Cerebellar cortex (tissue), 1 donor: ENCODE data around the gene BTAF1.

Experiments
- DNase-seq: peaks from one replicate; pipeline ENCODE4 v3.0.0-alpha.2; 2015; ENCODE audit warnings: low spot score

The BTAF1 gene

GRCh38 chr10:91908337-91909116, 15.0 kb upstream of the BTAF1 start:
- peak; percentile 76 for DNase-seq

GRCh38 chr10:91909117-91909677, 14.4 kb upstream of the BTAF1 start, which contains the start of gene FGFBP3:
Gene FGFBP3 (minus strand): TSS chr10:91909486. CDS start chr10:91908969, 517 bp downstream.
- DNase-seq = peak; percentile 73

DNA sequence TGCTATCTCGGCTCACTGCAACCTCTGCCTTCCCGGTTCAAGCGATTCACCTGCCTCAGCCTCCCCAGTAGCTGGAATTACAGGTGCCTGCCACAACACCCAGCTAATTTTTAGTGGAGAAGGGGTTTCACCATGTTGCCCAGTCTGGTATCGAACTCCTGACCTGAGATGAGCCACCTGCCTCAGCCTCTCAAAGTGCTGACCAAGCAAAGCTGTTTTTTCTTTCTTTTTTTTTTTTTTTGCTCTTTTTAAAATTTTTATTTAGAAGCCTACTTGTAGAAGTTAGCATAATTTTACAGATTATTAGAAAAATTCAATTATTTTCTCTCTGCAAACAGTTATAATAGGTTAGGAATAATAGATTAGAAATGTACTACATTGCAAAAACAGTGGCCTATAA, 13.1 kb upstream of the BTAF1 start:
- DNase-seq = no peak

DNA sequence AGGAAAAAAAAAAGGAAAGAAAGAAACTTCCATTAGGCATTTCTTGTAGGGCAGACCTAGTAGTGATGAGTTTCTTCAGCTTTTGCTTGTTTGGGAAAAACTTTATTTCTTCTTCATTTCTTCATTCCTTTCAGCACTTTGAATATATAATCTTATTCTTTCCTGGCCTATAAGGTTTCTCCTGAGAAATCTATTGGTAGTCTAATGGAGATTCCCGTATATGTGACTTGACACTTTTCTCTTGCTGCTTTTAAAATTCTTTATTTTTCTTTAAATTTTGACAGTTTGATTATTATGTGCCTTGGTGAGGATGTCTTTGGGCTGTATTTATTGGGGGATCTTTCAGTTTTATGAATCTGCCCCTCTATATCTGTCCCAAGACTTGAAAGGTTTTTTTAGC, 3.9 kb upstream of the BTAF1 start:
- no peak for DNase-seq

- DNase-seq = peak; percentile 28
These were observed 847 bp downstream of the BTAF1 start for GRCh38 chr10:91924212-91925021.

DNA sequence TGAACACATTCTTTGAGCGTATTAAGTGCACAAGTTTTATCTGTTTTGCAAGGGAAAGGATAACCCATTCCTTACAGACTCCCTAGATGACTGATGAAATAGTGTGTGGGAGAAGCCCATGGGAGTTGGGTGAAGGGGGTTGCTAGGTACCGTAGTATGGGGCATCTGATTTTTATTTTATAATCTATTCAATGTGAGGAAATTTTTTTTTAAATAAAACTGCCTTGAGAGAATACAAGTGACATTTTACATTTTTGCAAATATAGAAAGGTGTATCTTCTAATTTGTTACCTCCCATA, 1.4 kb downstream of the BTAF1 start:
- no peak for DNase-seq

DNA sequence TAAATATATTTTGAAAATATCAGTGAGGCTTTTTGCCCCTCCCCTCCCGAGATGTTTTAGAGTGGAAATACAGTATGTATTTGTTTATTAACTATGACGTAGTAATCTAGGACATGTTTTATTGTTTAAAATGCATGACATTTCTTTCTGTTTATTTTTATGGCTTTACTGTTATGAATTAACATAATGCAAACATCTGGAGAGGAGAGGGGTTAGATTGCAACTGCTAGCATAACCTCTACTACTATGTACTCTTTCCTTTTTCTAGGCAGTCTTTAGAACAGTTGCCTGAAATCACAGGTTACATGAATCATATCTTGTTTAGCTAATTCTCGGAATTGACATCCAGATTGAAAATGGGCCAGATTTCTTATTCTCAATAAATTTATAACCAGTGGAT, 7.4 kb downstream of the BTAF1 start:
- no peak for DNase-seq

DNA sequence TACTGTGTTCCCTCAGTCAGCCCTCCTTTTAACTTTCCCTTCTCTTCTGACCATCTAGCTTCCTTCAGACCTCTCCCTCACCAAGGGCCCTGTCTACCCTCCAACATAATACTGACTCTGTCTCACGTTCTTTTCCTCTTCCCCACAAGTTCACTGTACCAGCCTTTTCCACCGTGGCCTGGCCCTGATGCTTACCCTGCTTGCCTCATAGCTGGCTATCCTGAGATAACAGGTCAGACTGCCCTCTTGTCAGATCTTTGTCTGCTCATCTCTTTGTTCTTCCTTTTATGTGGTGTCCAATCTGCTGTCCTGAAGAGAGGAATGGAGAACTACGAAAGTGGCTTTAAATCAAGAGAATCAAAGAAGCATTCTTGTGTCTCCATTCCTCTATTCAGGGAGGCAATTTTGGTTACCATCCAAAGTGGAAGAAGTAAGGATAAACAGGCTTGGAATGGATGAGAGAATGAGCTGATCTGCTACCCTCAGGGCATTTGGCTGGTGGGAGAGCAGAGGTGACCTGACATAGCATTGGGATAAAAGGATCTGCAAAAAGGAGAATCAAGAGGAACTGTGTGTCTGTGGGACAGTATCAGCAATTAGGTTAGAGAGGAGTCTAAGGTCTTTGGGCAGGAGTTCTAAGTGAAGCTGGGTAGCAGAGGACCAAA, 8.1 kb downstream of the BTAF1 start:
- no peak for DNase-seq

DNA sequence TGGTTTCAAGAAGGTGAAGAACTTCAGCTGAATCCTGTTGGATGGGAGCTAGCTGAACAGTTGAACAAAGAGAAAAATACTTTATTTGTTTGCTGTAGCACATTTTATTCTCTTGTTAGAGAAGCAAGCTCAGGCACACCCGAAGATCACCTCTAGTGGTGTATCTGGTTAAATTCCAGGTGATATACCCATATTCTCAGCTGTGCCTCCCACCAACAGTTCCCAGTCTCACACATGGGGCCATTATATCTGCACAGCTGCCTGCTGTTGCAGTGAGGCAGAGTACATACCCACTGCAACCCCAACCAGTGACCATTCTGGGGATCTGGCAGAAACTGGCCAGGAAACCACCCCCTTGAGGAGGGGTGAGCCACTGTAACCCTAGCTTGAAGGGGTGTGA, 9.2 kb downstream of the BTAF1 start:
- no peak for DNase-seq

GRCh38 chr10:91935886-91936285, 12.3 kb downstream of the BTAF1 start:
- no peak for DNase-seq

DNA sequence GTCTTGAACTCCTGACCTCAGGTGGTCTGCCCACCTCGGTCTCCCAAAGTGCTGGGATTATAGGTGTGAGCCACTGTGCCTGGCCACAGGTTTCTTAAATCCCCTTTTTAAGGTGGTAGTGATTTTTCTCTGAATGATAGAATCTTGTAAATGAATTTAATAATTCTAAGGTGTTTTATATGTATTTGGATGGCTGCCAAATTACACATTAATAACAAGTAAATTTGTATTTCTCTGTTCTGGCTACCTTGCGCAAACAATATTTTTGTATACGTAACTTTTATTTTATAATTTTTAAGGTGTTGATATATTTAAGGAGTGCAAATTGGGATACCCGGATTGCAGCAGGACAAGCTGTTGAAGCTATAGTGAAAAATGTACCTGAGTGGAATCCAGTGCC, 16.1 kb downstream of the BTAF1 start:
- DNase-seq = no peak

DNA sequence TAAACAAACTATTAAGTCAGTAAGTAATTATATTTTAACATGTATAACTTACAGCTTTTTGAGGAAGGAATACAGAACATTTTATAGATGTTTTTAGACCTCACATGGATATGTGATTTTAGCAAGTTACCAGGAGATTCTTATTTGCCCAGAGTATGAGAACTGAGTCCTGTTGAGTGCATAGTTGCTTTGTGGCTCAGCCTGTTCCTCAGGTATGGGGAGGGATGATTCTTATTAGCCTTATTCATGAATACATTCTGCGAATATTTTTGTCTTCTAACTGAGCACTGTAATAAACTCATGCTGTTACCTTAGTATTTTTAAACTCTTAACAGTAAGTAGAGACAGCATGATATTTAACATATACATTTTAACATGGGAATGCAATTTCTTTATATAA, 17.9 kb downstream of the BTAF1 start:
- DNase-seq = no peak

- DNase-seq = no peak
These were observed 21.5 kb downstream of the BTAF1 start for GRCh38 chr10:91944880-91945630.

DNA sequence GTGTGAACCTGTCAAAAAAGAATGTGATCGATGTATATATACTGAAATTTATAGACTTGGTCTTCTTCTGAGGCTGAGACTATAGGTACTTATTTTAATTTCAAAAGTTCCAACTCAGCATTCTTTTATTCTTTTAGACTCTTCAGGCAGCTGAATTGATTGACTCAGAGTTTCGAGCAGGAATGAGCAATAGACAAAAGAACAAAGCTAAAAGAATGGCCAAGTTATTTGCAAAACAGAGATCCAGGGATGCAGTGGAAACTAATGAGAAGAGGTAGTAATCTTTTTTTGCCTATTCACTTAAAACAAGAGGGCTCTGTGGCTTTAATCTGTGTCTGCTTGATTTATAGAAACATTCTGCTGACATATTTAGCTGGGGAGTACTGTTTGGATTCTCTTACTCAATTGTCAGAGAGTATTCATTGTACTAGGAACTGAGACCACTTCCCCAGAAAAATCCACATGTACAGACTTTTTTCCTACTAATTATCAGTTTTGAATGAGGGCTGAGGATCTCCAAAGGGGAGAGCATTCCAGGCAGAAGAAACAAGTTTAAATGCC, 30.1 kb downstream of the BTAF1 start:
- no peak for DNase-seq

GRCh38 chr10:91955114-91955513, 31.5 kb downstream of the BTAF1 start:
- no peak for DNase-seq

- no peak for DNase-seq
These were observed 33.5 kb downstream of the BTAF1 start for GRCh38 chr10:91957091-91957490.

DNA sequence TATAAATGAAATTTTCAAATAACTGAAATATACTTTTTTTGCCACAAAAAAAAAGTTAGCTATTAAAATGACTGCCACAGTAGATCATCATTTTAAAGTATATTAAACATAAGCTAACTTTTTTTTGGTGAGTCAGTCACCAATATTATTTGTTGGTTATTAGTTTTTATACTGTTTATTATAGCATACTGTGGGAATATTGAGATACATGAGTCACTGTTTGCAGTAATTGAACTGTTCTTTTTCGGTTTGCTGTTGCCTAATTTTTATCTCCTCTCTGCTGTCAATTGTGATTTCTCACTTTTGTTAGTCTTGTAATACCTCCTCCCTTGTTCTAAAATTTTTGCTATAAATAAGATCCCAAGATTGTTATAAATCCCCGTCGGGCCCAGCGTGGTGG, 45.7 kb downstream of the BTAF1 start:
- no peak for DNase-seq

- DNase-seq = no peak
These were observed 51.4 kb downstream of the BTAF1 start for GRCh38 chr10:91974960-91975359.

- no peak for DNase-seq
These were observed 51.9 kb downstream of the BTAF1 start for GRCh38 chr10:91975438-91975837.

DNA sequence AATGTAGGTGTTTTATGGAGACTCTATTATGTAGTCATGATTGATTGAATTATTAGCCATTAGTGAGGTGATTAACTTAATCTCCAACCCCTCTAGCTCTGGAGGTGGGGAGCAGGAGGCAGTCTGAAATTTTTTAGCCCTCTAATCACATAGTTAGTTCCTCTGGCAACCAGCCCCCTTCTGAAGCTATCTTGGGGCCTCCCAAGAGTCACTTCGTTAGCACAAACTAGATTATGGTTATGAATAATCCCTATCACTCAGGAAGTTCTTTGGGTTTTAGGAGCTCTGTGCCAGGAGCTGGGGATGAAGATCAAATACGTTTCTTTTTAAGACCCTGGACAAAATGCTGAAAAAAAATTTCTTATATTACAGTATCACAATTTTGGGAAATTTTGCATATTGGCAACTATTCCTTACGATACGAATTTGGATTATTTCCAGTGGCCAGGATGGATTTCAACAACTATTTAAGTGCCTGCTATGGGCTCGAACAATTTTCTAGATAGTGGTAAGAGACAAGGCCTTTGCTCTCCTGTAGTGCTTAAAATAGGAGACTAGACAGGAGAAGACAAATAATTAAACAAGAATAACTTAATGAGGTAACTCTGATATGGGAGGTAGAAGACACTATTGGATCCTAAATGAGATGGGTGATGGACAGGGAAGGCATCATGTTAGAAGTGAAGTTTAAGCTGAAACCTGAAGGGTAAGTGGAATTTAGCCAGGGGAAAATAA, 52.9 kb downstream of the BTAF1 start:
- DNase-seq = no peak

DNA sequence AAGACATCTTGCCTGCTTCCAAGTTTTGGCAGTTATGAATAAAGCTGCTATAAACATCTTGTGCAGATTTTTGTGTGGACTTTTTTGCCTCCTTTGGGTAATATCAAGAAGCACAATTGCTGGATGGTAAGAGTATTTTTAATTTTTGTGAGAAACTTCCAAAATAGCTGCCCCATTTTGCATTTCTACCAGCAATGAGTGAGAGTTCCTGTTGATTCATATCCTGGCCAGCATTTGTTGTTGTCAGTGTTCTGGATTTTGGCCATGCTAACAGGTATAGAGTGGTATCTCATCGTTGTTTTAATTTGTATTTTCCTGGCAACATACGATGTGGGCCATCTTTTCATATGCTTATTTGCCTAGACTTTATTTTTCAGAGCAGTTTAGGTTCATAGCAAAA, 53.9 kb downstream of the BTAF1 start:
- DNase-seq = no peak
